ENCODE measurements around the gene TAF1C. TPM values are rescaled to one million over a fixed set of nuclear protein-coding genes. Genes with fewer than 3 reads are reported as not detected.

The TAF1C gene
- total RNA-seq, 1 experiment from 2014 or later = 89.7 TPM

- CTCF ChIA-PET = interaction anchor here (0.7 to 2.8 kb wide), 12 partner anchors 9 to 317 kb away, joined by 3 to 20 read pairs (median 4); partner anchors contain the start of genes HSDL1, MBTPS1 and TAF1C
- TF ChIP-seq ZNF416 (CRISPR knock-in tag; IDR thresholded peaks at IDR 0.05) (no peak), MYBL2 (CRISPR knock-in tag; IDR thresholded peaks at IDR 0.05) (no peak), AFF4 (CRISPR knock-in tag; IDR thresholded peaks at IDR 0.05; ENCODE audit: borderline replicate concordance) (no peak), AR (CRISPR knock-in tag; IDR thresholded peaks at IDR 0.05) (no peak), ERG (CRISPR knock-in tag; IDR thresholded peaks at IDR 0.05) (no peak)
- no peaks in the 10 kb centered on the region; the same call in 1 of the 2 replicates for H3K27me3 Mint-ChIP-seq (ENCODE audit: low read depth)
These were observed 19.8 kb downstream of the TAF1C start for GRCh38 chr16:84166796-84167695.

GRCh38 chr16:84165746-84166145, 21.1 kb downstream of the TAF1C start:
- ChIA-PET POLR2A (no interaction called here), CTCF (interaction anchor here (0.8 kb wide), 1 partner anchor 70 kb away, joined by 4 read pairs; no protein-coding TSS in a partner anchor)
- Mint-ChIP-seq H3K4me3 (no peak overlapping the region), H3K9me3 (no peaks in the 10 kb centered on the region), H3K27ac (no peak overlapping the region), H3K4me1 (no peaks in the 10 kb centered on the region), H3K36me3 (no peaks in the 10 kb centered on the region), H3K27me3 (ENCODE audit: low read depth) (no peaks in the 10 kb centered on the region; the same call in 1 of the 2 replicates)
- no peak for DNase-seq (ENCODE audit: low spot score)
- no peak for ATAC-seq
- no peak for TF ChIP-seq PREB (CRISPR knock-in tag; IDR thresholded peaks at IDR 0.05; ENCODE audit: borderline replicate concordance)
- no peak for TF ChIP-seq ZNF425 (CRISPR knock-in tag; conservative IDR thresholded peaks at IDR 0.05)
- no peak for TF ChIP-seq NR2C2 (CRISPR knock-in tag; IDR thresholded peaks at IDR 0.05)
- TF ChIP-seq AFF4 (CRISPR knock-in tag; IDR thresholded peaks at IDR 0.05; ENCODE audit: borderline replicate concordance) = no peak
- no peak for TF ChIP-seq ZSCAN18 (CRISPR knock-in tag; IDR thresholded peaks at IDR 0.05)
- TF ChIP-seq TCF7 (CRISPR knock-in tag; IDR thresholded peaks at IDR 0.05; ENCODE audit: low read depth) = no peak
- no peak for TF ChIP-seq SMAD3 (CRISPR knock-in tag; IDR thresholded peaks at IDR 0.05; ENCODE audit: borderline replicate concordance)
- TF ChIP-seq ETV6 (CRISPR knock-in tag; IDR thresholded peaks at IDR 0.05) = no peak
- no peak for TF ChIP-seq CREB1 (CRISPR knock-in tag; IDR thresholded peaks at IDR 0.05)

More at GRCh38 chr16:84166796-84167695, 19.8 kb downstream of the TAF1C start:
- H3K27ac Mint-ChIP-seq = no peak overlapping the region
- H3K36me3 Mint-ChIP-seq = no peaks in the 10 kb centered on the region
- POLR2A ChIA-PET = no interaction called here
- no peaks in the 10 kb centered on the region for H3K9me3 Mint-ChIP-seq
- H3K4me3 Mint-ChIP-seq = no peak overlapping the region
- H3K4me1 Mint-ChIP-seq = no peaks in the 10 kb centered on the region
- ATAC-seq = peak; percentile 89
- DNase-seq (ENCODE audit: low spot score) = no peak
